Epithelial cell of proximal tubule (primary cell): ENCODE measurements around the gene TNFSF8. TPM values are rescaled to one million over a fixed set of nuclear protein-coding genes. Genes with fewer than 3 reads are reported as not detected.
A peak's percentile ranks its signal among the peaks of the same experiment; 100 is the strongest.

Experiments
- DNase-seq: peaks from one replicate; pipeline ENCODE4 v3.0.0-alpha.2; 2011; ENCODE audit warnings: low read depth
- H3K4me3 ChIP-seq: 2 replicates; pipeline ENCODE4 v1.5.1; 2011; ENCODE audit warnings: low read depth, mild to moderate bottlenecking, low read length
- CTCF ChIP-seq: conservative IDR thresholded peaks from 2 replicates; pipeline ENCODE4 v1.5.1; 2012; ENCODE audit warnings: low read depth, mild to moderate bottlenecking, low read length
- total RNA-seq: library from RNA; depleted of rRNA; stranded (reverse); fragments of >200 nt; gene quantifications from 2 replicates; pipeline ENCODE4 v1.2.3, GENCODE V29; 2015

The TNFSF8 gene
- not detected in 2 replicates for total RNA-seq

GRCh38 chr9:114930056-114930812, at the start of gene TNFSF8:
TSS of gene TNFSF8 (minus strand) at chr9:114930591. CDS start at chr9:114930303, 288 bp downstream.
- no peak for TF ChIP-seq CTCF
- DNase-seq = no peak
- H3K4me3 ChIP-seq = no peak within 1 kb of the TSS

- no peak for DNase-seq
- H3K4me3 ChIP-seq = no peak overlapping the region
- TF ChIP-seq CTCF = no peak
These were observed 42.8 kb upstream of the TNFSF8 start for GRCh38 chr9:114973216-114973615.

GRCh38 chr9:114972510-114973136, 42.2 kb upstream of the TNFSF8 start:
- DNase-seq = no peak
- no peak for TF ChIP-seq CTCF
- no peak overlapping the region for H3K4me3 ChIP-seq

- TF ChIP-seq CTCF = no peak
- no peak for DNase-seq
These were observed 38.9 kb upstream of the TNFSF8 start for GRCh38 chr9:114969269-114969668.

GRCh38 chr9:114968671-114969070, 38.3 kb upstream of the TNFSF8 start:
- peak; percentile 22 for DNase-seq
- TF ChIP-seq CTCF = no peak

More at GRCh38 chr9:114969269-114969668, 38.9 kb upstream of the TNFSF8 start:
- H3K4me3 ChIP-seq = no peak overlapping the region

GRCh38 chr9:114965564-114965963, 35.2 kb upstream of the TNFSF8 start:
- no peak for DNase-seq
- H3K4me3 ChIP-seq = no peak overlapping the region
- no peak for TF ChIP-seq CTCF

More at GRCh38 chr9:114968671-114969070, 38.3 kb upstream of the TNFSF8 start:
- H3K4me3 ChIP-seq = no peak overlapping the region
